Gastroesophageal sphincter (tissue), 3 donors: ENCODE data around the gene MAG.

Experiments
- CTCF ChIP-seq, 4 experiments: fragments of 200-600 bp in 2 of 4; fragments of 450-650 bp in 2 of 4; sonication (generic) in 1 of 4; IDR thresholded peaks; one replicate each; pipeline ENCODE4 v1.5.1; 2017 to 2019; ENCODE audit warnings: antibody characterized with exemption in 4 of 4, mild to moderate bottlenecking in 2 of 4, moderate library complexity in 2 of 4
- POLR2A ChIP-seq, 2 donors: fragments of 450-650 bp; IDR thresholded peaks; one replicate each; pipeline ENCODE4 v1.6.1; 2017; ENCODE audit warnings: antibody characterized with exemption in 2 of 2, mild to moderate bottlenecking in 2 of 2, moderate library complexity in 1 of 2

- TF ChIP-seq POLR2A (IDR thresholded peaks at IDR 0.05): no peak
- TF ChIP-seq CTCF (IDR thresholded peaks at IDR 0.05): no peak
These were observed 60.2 kb downstream of the MAG start for GRCh38 chr19:35352177-35352447.
